Spleen (tissue), 11 donors: ENCODE results near the gene TBC1D22A. TPM values are rescaled to one million over a fixed set of nuclear protein-coding genes. Genes with fewer than 3 reads are reported as not detected.
"Not testable (repeated sequence)": the region's sequence is repeated elsewhere in the genome, so short reads cannot be mapped to it uniquely, and the experiment has no call there.

Experiments used
- DNase-seq: peaks from one replicate; pipeline ENCODE4 v3.0.0-alpha.2; 2020
- H3K27ac ChIP-seq, 8 donors: fragments of 200-600 bp; sonication (generic) in 7 of 8; 1 replicate in 4 of 8; 2 replicates in 4 of 8; pipeline versions ENCODE4 v1.5.0 to v1.8.0; 2016 to 2021; ENCODE audit warnings: inconsistent platforms in 4 of 8, mild to moderate bottlenecking in 4 of 8, moderate library complexity in 1 of 8
- H3K27me3 ChIP-seq, 7 donors: fragments of 200-600 bp; sonication (generic) in 6 of 7; replicated peaks in 1 of 7; 1 replicate in 4 of 7; 2 replicates in 3 of 7; pipeline versions ENCODE4 v1.5.0 to v1.8.0; 2016 to 2021; ENCODE audit warnings: inconsistent platforms in 3 of 7, mild to moderate bottlenecking in 1 of 7
- H3K36me3 ChIP-seq, 6 donors: fragments of 200-600 bp; sonication (generic) in 5 of 6; 1 replicate in 4 of 6; 2 replicates in 2 of 6; pipeline versions ENCODE4 v1.5.0 to v1.8.0; 2016 to 2021; ENCODE audit warnings: inconsistent platforms in 2 of 6
- H3K4me1 ChIP-seq, 6 donors: fragments of 200-600 bp; sonication (generic) in 5 of 6; 1 replicate in 3 of 6; 2 replicates in 3 of 6; pipeline versions ENCODE4 v1.5.0 to v1.8.0; 2016 to 2021; ENCODE audit warnings: inconsistent platforms in 3 of 6
- H3K4me3 ChIP-seq, 8 donors: fragments of 200-600 bp; sonication (generic) in 7 of 8; 1 replicate in 4 of 8; 2 replicates in 4 of 8; pipeline versions ENCODE4 v1.5.0 to v1.8.0; 2016 to 2021; ENCODE audit warnings: inconsistent platforms in 4 of 8, mild to moderate bottlenecking in 4 of 8, moderate library complexity in 2 of 8
- H3K9me3 ChIP-seq, 8 donors: fragments of 200-600 bp; sonication (generic) in 7 of 8; 1 replicate in 4 of 8; 2 replicates in 4 of 8; pipeline versions ENCODE4 v1.5.0 to v1.8.0; 2016 to 2021; ENCODE audit warnings: inconsistent platforms in 4 of 8
- CTCF ChIP-seq, 11 experiments: fragments of 200-600 bp in 7 of 11; fragments of 450-650 bp in 4 of 11; sonication (generic) in 4 of 11; IDR thresholded peaks in 8 of 11; conservative IDR thresholded peaks in 3 of 11; 1 replicate in 7 of 11; 2 replicates in 4 of 11; pipeline versions ENCODE4 v1.4.0 to v1.8.0; 2016 to 2021; ENCODE audit warnings: antibody characterized with exemption in 11 of 11, inconsistent platforms in 4 of 11, mild to moderate bottlenecking in 1 of 11
- POLR2A ChIP-seq, 3 donors: fragments of 450-650 bp; IDR thresholded peaks; one replicate each; pipeline ENCODE4 v1.5.1; 2017; ENCODE audit warnings: antibody characterized with exemption in 3 of 3, mild to moderate bottlenecking in 1 of 3
- POLR2AphosphoS5 ChIP-seq, 3 donors: sonication (generic); formaldehyde crosslinking; IDR thresholded peaks; one replicate each; pipeline ENCODE4 v1.5.1; 2017; ENCODE audit warnings: antibody characterized with exemption in 3 of 3
- WGBS, 5 donors: extraction: QIAGEN DNeasy Blood & Tissue Kit in 3 of 5; methylation state at CpG; one replicate each; pipeline versions ENCODE4 v1.1.5 to v1.1.7; 2013 to 2018; 5-methylcytosine and 5-hydroxymethylcytosine counted together
- intact Hi-C: fragments of 100-400 bp; cut with DNase I; formaldehyde crosslinking; loops from one replicate; pipeline ENCODE4 v1.15.0; 2023; ENCODE audit warnings: low total_unique reads
- polyA plus RNA-seq, 3 donors: library from polyadenylated mRNA; stranded (reverse); fragments of 200-250 nt; gene quantifications; one replicate each; pipeline ENCODE4 v1.2.1, GENCODE V29; 2013
- total RNA-seq, 7 donors: library from RNA; depleted of rRNA in 3 of 7; stranded (reverse); fragments of >200 nt in 3 of 7; fragmentation: NEBNext Ultra II Directional in 4 of 7; extraction: Animal tissue kit (Norgen Biotek cat#: 25700) in 4 of 7; gene quantifications; one replicate each; pipeline versions ENCODE4 v1.1.0 to v1.2.1, GENCODE V29; 2016 to 2021
- donor health status: healthy with polysubstance abuse.
- donor health status: DM: no; HTN: no; CAD: no; lungs with moderate emphysema.
- donor health status: DM: no; HTN: no; CAD: no.
- donor health status: Bipolar disorder and iron deficiency.
- donor health status: healthy.
- donor health status: DM: no; HTN: no; CAD: no.
- donor health status: DM: yes; HTN: yes; CAD: no.

Gene TBC1D22A
- total and polyA plus RNA-seq, 10 donors: 17.2 to 66.9 (median 49.6) TPM

- peak in 1 of 3 donors; percentile 17 for TF ChIP-seq POLR2AphosphoS5 (IDR thresholded peaks at IDR 0.05)
- no peak for TF ChIP-seq POLR2A (IDR thresholded peaks at IDR 0.05)
- TF ChIP-seq CTCF (IDR thresholded peaks at IDR 0.05 in 8 of 11, conservative IDR thresholded peaks at IDR 0.05 in 3 of 11): no peak
- Histone ChIP-seq H3K4me3 (no peak overlapping the region), H3K27ac (no peak overlapping the region), H3K9me3 (no peaks in the 10 kb centered on the region), H3K27me3 (no peaks in the 10 kb centered on the region), H3K4me1 (peaks cover 0 to 25% (median 10%) of the 10 kb centered on the region in 6 donors), H3K36me3 (peaks cover 0 to 85% (median 15%) of the 10 kb centered on the region in 6 donors)
- peak; percentile 61 for DNase-seq
- intact Hi-C loops: no loop called here
- WGBS, 5 donors: 94 to 98% (median 97%) methylated on average over 10 of the region's 10 CpGs
These were observed 404.1 kb downstream of the TBC1D22A start for GRCh38 chr22:47166446-47167016.

- H3K4me3 ChIP-seq: no peak overlapping the region
- H3K4me1 ChIP-seq: peaks cover 0 to 25% (median 10%) of the 10 kb centered on the region in 6 donors
- no peaks in the 10 kb centered on the region for H3K27me3 ChIP-seq
- no peak for TF ChIP-seq POLR2AphosphoS5 (IDR thresholded peaks at IDR 0.05)
- peak; percentile 40 for DNase-seq
- H3K36me3 ChIP-seq: peaks cover 0 to 82% (median 15%) of the 10 kb centered on the region in 6 donors
- no peaks in the 10 kb centered on the region for H3K9me3 ChIP-seq
- intact Hi-C loops: no loop called here
- 92 to 99% (median 97%) methylated on average over 10 of the region's 10 CpGs for WGBS, 5 donors
- no peak overlapping the region for H3K27ac ChIP-seq
These were observed 404.6 kb downstream of the TBC1D22A start for GRCh38 chr22:47167056-47167455.

- intact Hi-C loops, H3K27me3 ChIP-seq, H3K27ac ChIP-seq, H3K9me3 ChIP-seq, H3K4me3 ChIP-seq: not testable (repeated sequence)
- Histone ChIP-seq H3K36me3 (peaks cover 0 to 86% (median 15%) of the 10 kb centered on the region in 6 donors), H3K4me1 (peaks cover 0 to 25% (median 10%) of the 10 kb centered on the region in 6 donors)
- DNase-seq: peak; percentile 30
- 93 to 99% (median 96%) methylated on average over 6 of the region's 6 CpGs for WGBS, 5 donors
These were observed 405.5 kb downstream of the TBC1D22A start for GRCh38 chr22:47167921-47168320.

GRCh38 chr22:47168441-47168840 is 406.0 kb downstream of the TBC1D22A start:
- peak; percentile 41 for DNase-seq
- Histone ChIP-seq H3K4me1 (peaks cover 0 to 23% (median 9%) of the 10 kb centered on the region in 6 donors), H3K27me3 (no peaks in the 10 kb centered on the region), H3K4me3 (no peak overlapping the region), H3K27ac (no peak overlapping the region), H3K36me3 (peaks cover 0 to 89% (median 17%) of the 10 kb centered on the region in 6 donors), H3K9me3 (no peaks in the 10 kb centered on the region)
- no peak for TF ChIP-seq CTCF (IDR thresholded peaks at IDR 0.05 in 8 of 11, conservative IDR thresholded peaks at IDR 0.05 in 3 of 11)
- no peak for TF ChIP-seq POLR2AphosphoS5 (IDR thresholded peaks at IDR 0.05)
- 95 to 99% (median 96%) methylated on average over 14 of the region's 14 CpGs for WGBS, 5 donors
- intact Hi-C loops: no loop called here

- peak; percentile 63 for DNase-seq
- no peak for TF ChIP-seq POLR2A (IDR thresholded peaks at IDR 0.05)
- TF ChIP-seq POLR2AphosphoS5 (IDR thresholded peaks at IDR 0.05): no peak
- TF ChIP-seq CTCF (IDR thresholded peaks at IDR 0.05 in 8 of 11, conservative IDR thresholded peaks at IDR 0.05 in 3 of 11): peak in 2 of 11 experiments; percentile 18 to 19
- WGBS, 5 donors: 92 to 96% (median 95%) methylated on average over 17 to 25 of the region's 25 CpGs
These were observed 406.7 kb downstream of the TBC1D22A start for GRCh38 chr22:47168900-47169800.

More at GRCh38 chr22:47168900-47169800, 406.7 kb downstream of the TBC1D22A start:
- intact Hi-C loops: no loop called here
- Histone ChIP-seq H3K27ac (no peak overlapping the region), H3K27me3 (no peaks in the 10 kb centered on the region), H3K4me3 (no peak overlapping the region), H3K9me3 (no peaks in the 10 kb centered on the region), H3K4me1 (peaks cover 0 to 17% (median 5%) of the 10 kb centered on the region in 6 donors), H3K36me3 (peaks cover 0 to 89% (median 23%) of the 10 kb centered on the region in 6 donors)
